Fibroblast of the aortic adventitia (primary cell): ENCODE measurements around the gene IDH3G. TPM values are rescaled to one million over a fixed set of nuclear protein-coding genes. Genes with fewer than 3 reads are reported as not detected.
A peak's percentile ranks its signal among the peaks of the same experiment; 100 is the strongest.
"Not testable (repeated sequence)": the region's sequence is repeated elsewhere in the genome, so short reads cannot be mapped to it uniquely, and the experiment has no call there.

Source experiments
- DNase-seq: peaks from one replicate; pipeline ENCODE4 v3.0.0-alpha.2; 2010; ENCODE audit warnings: low read depth
- H3K4me3 ChIP-seq: 2 replicates; pipeline ENCODE4 v1.5.1; 2011; ENCODE audit warnings: low read depth, mild to moderate bottlenecking, control low read depth, low read length, moderate library complexity
- CTCF ChIP-seq: IDR thresholded peaks from 2 replicates; pipeline ENCODE4 v1.5.1; 2011; ENCODE audit warnings: mild to moderate bottlenecking, low read length, control low read depth, inconsistent platforms; ENCODE audit not compliant: insufficient read depth
- total RNA-seq: library from RNA; depleted of rRNA; stranded (reverse); fragments of >200 nt; gene quantifications from 2 replicates; pipeline ENCODE4 v1.2.3, GENCODE V29; 2012; ENCODE audit warnings: low replicate concordance

The IDH3G gene
- total RNA-seq, 1 donor: 46.0 TPM

DNA sequence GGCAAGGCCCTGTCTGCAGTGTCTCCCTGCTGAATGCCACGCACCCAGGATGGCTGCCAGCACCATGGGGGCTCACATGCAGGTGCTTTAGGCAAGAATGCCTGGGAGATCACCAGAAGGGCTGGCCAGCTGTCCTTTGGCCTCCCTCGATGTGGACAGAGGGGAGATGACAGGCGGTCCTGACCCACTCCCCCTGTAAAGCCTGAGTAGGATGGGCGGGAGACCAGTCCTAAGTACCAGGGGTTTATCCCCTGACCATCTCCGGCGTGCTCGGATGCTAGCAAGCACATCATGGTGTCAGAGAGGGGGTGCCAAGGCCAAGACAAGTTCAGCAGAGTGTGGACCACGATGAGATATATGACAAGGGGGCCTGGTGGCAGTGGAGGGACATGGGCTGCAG, 30.9 kb upstream of the IDH3G start:
- no peak for DNase-seq
- no peak for TF ChIP-seq CTCF
- H3K4me3 ChIP-seq: no peak overlapping the region

DNA sequence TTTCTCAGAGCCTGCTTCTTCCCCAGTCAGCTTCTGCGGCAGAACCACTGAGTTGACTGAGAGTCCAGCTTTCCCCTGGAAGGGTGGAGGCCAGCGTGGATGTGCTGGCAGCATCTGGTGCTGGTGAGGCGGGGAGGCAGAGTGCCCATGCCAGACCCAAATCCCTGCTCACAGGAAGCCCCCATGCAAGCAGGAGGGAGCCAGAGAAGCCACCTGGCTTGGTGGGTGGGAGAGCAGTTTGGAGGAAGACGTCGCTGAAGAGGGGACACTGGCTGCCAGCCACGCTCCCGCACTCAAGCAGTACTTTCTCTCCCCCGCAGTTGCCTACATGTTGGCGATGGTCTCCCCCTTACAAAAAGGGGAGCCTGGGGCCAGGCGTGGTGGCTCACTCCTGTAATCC, 30.2 kb upstream of the IDH3G start:
- no peak overlapping the region for H3K4me3 ChIP-seq
- DNase-seq: no peak
- TF ChIP-seq CTCF: no peak

GRCh38 chrX:153821066-153821465, 26.9 kb upstream of the IDH3G start:
- H3K4me3 ChIP-seq: no peak overlapping the region
- no peak for TF ChIP-seq CTCF
- no peak for DNase-seq

DNA sequence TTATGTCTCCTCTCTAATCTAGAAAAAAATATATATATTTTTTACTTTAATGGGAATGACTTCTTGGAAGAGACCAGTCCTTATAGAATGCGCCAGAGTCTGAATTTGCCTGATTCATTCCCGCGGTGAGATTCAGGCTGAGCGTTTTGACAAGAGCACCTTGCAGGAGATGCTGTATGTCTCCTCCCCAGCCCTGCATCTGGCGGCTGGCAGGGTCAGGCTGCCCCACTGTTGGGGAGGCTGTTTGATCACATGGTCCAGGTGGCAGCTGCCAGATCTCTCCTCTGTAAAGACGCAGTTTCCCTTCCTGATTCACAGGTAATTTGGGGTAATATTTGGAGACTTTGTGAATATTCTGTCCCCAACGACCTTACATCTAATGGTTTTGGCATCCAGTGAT, 26.4 kb upstream of the IDH3G start:
- DNase-seq: no peak
- no peak overlapping the region for H3K4me3 ChIP-seq
- no peak for TF ChIP-seq CTCF

- no peak for DNase-seq
- no peak for TF ChIP-seq CTCF
- H3K4me3 ChIP-seq: peak overlapping the region; percentile 28
These were observed 25.3 kb upstream of the IDH3G start for GRCh38 chrX:153819384-153820040.

DNA sequence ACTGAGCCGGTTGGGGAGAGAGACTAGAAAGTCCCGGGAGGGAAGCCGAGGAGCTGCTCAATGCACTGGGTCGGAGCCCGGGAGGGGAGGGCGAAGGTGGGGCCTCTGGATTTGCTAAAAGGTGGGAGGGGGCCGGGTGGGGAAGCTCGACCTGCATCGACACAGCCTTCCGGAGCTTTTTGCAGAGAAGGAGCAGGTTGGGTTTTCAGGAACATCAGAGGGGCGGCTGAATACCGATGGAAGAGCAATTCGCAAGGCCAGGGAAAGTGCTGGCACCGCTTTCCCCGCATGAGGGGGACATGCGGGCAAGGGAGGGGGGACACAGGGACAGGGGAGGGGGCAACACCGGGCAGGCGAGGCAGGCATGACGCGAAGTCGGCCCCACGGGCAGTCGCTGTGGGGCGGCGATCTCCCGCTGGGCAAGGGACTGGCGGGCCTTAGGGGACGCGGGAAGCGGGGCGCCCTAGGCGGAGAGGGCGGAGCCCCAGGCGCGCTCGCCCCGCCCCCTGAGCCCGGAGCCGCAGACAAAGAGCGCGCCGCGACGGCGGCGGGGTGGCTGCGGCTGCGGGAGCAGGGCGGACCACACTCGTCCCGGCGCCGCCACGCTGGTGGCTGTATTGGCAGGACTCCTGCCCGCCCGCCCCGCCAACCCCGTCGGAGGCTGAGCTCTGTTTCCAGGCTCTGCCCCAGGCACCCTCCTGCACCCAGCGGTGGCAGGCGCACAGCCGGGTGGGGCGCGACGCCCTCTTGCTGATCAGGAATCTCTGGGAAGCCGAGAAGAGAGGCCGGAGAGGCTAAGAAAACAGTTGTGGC, 24.6 kb upstream of the IDH3G start:
- DNase-seq: no peak
- peak overlapping the region; percentile 28 for H3K4me3 ChIP-seq
- TF ChIP-seq CTCF: no peak

GRCh38 chrX:153818064-153818463, 23.9 kb upstream of the IDH3G start:
- DNase-seq, H3K4me3 ChIP-seq: not testable (repeated sequence)
